Stimulated activated CD4-positive, alpha-beta T cell treated with anti-CD3 and anti-CD28 coated beads, Interleukin-1b, Interleukin-23, amount 100 ng/mL, for 24 hours (primary cell): ENCODE data around the gene RRP8.

ENCODE experiments used
- DNase-seq, 4 experiments: peaks; one replicate each; pipeline ENCODE4 v3.0.0-alpha.2; 2020; ENCODE audit warnings: low read depth in 4 of 4, low spot score in 1 of 4

RRP8 gene

DNA sequence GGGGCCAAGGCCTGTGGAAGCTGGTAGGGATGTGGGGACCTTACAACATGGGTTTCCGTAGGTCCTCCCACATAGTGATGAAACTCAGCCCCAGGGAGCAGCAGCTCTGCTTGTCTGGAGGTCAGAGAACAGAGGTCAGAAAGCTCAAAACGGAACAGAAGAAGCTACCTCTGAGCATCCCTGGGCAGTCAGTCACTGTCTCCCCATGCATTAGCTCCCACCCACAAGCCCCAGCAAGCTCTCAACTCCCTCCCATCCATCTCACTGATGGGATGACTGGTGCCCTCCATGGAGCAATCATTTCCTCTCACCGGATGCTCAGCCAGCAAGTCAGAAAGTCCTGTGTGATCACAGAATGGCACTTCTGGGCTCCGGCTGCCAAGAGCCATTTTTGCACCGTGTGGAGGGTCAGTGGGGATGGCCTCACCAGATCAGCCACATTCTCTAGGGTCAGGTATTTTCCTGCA lies 13.9 kb upstream of the RRP8 start:
- no peak for DNase-seq

DNA sequence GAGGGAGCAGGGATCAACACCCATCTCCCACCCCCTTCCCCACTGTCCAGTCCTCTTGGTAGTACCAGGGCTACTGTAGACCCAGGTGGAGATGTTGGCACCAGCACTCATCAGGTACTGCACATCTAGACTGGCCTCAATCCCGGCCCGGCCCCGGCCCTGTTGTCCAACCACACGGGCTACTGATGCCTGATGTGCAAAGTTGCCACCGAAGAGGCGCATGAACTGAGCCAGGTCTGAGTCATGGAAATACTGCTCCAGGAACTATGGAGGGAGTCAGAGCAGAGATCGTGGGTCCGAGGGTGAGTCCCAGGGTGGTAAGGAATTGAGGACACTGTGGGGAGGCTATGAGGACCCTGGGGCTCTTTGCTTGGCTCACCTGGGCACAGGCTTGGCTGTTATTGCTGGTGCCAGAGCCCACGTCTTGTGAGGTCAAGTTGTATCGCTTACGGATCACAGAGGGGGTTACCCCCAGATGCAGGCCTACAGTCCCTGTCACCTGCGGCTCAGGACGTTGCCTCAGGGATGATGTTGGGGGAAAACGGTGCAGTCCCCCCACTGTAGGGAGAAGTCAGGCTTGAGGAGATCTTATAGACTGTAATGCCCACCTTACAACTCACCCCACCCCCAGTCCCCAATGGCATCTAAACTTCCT lies 13.3 kb upstream of the RRP8 start:
- no peak for DNase-seq

GRCh38 chr11:6615882-6616585 lies 12.6 kb upstream of the RRP8 start:
- no peak for DNase-seq

- no peak for DNase-seq
Observed at GRCh38 chr11:6615046-6615445, 11.6 kb upstream of the RRP8 start.

DNA sequence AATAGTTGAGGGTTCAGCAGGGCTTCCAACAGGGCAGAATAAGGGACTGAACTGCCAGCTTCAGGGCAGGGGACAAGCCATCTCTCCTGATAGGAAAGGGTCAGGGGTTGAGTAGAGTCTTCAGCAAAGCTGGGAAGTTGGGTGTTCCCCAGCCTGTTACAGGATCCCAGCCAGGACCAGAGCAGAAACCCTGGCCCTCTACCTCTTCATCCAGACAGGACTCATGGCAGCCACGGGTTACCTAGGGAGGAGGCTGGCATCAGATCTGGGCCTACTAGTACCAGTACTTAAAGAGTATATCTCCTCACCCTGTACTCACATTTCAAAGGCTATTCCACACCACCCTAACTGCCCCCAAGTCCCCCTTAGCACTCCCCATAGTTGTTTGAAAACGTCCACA lies 11.0 kb upstream of the RRP8 start:
- no peak for DNase-seq

DNA sequence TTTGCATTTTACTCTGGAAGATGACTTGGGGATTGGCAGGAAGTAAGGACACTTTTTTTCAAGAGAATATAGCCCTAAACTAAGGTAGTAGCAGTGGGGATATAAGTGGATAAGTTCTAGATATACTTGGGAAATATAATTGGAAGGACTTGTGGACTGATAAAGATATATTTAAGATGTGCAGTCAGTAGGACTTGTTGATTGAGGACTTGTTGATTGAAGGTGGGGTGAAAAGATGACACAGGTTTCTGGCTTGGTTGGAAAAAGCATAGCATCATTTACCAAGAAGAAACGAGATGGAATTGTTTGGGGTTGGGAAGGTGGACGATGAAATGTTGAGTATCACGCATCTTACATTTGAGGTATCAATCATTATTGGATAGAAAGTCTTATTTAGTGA lies 10.1 kb upstream of the RRP8 start:
- no peak for DNase-seq

DNA sequence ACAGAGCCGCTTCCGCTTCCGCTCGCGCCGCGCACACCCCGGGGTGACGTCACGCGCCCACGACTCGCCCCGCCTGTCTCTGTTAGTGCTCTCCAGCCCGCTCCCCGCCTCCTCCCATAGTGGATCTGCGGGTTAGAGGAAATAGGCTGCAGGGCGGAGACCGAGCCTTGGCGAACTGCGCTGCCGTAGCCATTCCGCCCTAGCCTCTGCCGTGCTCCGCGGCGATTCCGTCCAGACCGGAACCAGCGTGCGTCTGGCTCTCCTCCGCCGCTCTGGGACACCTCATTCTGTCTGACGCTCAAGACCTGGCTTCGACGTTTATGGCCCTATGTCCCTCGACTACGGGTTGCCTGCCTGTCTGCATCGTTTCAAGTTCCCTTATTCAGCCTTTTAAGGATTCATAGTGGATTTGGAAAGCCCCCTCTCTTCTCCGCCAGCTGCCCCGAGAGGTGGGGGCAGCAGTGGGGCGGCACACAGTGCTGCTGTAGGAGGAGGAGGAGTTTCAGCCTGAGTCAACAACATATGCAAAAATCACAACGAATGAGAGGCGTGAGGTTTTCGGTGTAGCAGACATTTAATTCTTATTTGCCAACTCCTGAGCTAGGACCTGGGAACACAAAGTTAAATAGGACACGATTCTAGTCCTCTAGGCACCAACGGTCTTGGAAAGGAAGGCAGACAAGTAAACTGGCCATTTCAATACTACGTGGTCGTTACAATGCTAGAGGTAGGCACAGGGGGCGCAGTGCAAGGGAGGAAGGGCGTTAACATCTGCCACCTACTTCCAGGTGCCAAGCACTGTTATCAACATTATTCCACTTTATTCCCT lies 9.0 kb upstream of the RRP8 start, which contains the start of gene TAF10:
Gene TAF10, minus strand, starts transcription at position 4 of the 829 bp plus-strand sequence. CDS start 27 bp downstream, outside the sequence.
- peak; percentile 88 to 94 (median 92) for DNase-seq

GRCh38 chr11:6611963-6612212 lies 8.5 kb upstream of the RRP8 start:
- DNase-seq, result no peak

DNA sequence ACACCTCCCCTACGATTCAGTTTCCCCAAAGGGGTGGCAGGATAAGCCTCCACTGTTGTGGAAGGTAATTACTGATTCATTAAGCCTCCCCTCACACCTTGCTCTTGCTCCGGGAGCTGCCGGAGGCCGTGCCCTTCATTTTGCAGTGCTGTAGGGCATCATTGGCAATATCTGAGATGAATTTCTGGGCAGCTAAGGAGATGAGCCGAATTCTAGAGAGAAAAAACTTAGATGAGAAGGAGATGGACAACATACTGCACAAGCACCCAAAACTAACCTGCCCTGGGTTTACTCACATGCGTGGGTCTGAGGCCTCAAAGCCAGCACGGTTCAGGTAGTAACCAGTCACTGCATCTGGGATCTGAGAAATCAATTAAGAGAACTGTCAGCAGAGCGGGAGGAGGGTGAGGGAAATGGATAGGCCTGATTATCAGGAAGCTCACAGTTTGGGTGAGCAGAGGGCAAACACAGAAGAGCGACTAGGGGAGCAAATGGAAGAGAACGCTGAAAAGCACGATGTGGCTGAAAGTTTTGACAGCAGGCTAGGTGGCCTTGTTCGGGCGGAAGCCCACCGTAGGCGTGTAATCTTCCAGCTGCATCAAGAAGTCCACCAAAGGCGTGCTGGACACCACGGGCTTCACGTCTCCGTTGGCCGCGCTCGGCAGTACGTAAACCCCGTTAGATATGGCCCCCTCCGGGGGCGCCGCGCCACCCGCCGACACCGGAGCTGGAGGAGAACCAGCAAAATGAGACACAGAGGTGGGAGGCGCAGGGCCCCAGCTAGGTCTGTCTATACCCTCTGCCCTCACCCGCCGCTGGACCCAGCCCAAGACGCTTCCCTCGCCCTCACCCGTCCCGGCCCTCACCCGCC lies 7.9 kb upstream of the RRP8 start:
- DNase-seq, result no peak

GRCh38 chr11:6610591-6610990 lies 7.2 kb upstream of the RRP8 start:
- no peak for DNase-seq

DNA sequence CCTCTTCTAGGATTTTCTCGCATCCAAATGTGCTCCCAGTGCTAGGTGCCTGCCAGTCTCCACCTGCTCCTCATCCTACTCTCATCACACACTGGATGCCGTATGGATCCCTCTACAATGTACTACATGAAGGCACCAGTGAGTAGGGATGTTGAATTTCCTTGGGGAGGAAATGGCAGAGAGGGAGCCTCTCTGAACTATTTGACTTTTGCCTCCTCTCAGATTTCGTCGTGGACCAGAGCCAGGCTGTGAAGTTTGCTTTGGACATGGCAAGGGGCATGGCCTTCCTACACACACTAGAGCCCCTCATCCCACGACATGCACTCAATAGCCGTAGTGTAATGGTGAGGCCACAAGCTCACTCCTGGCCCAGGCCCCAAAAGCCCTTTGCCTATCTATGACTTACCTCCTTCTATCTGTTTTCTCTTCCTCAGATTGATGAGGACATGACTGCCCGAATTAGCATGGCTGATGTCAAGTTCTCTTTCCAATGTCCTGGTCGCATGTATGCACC lies 6.1 kb upstream of the RRP8 start:
- DNase-seq, result no peak

- no peak for DNase-seq
Observed at GRCh38 chr11:6608726-6609501, 5.5 kb upstream of the RRP8 start.

DNA sequence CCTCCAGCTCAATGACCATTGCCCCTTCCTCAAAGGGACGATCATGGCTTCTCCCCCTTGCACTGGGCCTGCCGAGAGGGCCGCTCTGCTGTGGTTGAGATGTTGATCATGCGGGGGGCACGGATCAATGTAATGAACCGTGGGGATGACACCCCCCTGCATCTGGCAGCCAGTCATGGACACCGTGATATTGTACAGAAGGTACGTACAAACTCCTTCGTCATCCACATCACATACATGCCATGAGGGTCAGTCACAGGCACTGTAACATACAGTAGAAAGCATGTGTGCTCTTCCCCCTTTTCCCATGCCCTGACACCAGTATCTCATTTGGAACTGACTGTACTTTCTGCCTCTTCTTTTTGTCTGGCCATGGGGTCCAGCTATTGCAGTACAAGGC lies 4.6 kb upstream of the RRP8 start:
- DNase-seq, result no peak

DNA sequence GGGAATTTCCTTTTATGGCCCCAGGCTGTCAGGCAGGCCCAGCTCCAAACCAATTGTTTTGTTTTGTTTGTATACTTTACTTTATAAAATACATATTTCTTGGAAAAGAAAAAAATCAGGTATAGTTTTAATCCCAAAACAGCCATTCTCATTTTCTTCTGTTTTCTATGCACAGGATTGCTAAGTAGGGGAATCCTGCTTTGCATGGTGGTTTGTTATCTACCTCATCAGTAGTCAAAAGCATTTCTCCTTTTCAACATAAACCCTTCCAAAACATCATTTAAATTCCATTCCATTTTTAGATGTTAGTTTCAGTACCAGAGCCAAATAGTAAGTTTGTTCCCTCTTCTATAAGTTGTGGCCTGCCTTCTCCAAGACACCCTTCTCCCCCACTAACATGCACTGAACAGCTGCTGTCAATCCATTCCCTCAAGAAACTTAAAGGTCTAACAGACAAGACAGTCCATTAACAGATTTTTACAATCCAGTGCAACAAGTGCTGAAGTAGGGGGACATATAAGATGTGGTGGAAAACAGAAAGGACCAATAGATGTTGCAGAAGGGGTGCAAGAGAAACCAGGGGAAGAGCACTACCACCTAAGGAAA lies 3.9 kb upstream of the RRP8 start:
- no peak for DNase-seq

DNA sequence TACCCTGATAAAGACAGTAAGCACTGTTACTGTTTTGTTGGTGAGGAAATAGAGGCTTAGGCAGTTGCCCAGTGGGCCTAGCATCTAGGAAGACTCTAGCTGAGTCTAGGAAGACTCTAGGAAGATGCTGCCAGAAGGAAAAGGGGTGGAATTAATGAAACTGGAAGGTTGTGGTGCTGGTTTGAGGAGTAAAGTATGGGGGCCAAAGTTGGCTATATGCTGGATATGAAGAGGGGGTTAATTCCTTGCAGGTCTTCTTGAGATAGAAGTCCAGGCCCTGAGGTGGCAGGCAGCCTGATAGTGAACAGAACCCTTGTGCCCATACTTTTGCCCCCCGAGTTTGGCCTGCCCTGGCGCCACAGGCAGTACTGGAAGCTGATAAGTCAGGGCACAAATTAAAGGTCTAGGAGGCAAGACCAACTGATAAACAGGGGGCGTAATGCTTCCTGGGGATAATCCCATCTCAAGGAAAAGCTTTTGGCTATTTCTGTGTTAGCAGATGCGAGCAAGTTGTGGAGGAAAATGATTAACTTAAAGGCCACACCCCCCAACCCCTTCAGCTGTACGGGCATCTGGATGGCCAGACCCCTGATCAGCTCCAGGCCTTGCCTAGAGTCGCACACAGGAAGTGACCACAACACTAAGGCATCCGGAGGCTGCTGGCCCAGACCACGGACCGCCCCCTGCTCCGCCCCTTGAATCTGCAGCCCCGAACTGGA lies 3.2 kb upstream of the RRP8 start:
- no peak for DNase-seq

- DNase-seq, result no peak
Observed at GRCh38 chr11:6604790-6605189, 1.4 kb upstream of the RRP8 start.

DNA sequence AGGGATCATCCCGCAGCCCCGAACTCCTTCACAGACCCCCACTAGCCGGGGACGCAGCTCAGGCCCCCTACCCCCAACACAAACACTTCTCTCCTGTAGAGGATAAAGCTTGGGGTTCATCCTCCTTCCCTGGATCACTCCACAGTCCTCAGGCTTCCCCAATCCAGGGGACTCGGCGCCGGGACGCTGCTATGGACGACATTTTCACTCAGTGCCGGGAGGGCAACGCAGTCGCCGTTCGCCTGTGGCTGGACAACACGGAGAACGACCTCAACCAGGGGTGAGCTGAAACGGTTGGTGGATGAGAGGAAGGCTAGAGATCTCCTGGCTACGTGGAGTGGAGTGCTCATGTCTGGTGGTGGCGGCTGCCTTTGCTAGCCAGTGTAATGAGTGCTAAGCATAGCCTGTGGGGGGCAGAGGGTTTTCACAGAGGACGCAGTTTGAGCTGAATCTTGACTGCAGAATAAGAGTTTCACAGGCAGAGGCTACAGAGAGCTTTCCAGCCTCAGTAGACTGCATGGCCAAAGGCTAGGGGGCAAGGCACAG lies 738 bp upstream of the RRP8 start:
- DNase-seq, result no peak

- no peak for DNase-seq
Observed at GRCh38 chr11:6602096-6602940, 1.1 kb downstream of the RRP8 start.
